ENCODE measurements around the gene ARHGAP6. TPM values are rescaled to one million over a fixed set of nuclear protein-coding genes. Genes with fewer than 3 reads are reported as not detected.
A peak's percentile ranks its signal among the peaks of the same experiment; 100 is the strongest.

The ARHGAP6 gene
- total and polyA plus RNA-seq, 9 of the 15 experiments (the other 6 are each of a cell fraction or from before 2014, with no cell fraction given), result 12.5 to 63.6 (median 41.8) TPM

DNA sequence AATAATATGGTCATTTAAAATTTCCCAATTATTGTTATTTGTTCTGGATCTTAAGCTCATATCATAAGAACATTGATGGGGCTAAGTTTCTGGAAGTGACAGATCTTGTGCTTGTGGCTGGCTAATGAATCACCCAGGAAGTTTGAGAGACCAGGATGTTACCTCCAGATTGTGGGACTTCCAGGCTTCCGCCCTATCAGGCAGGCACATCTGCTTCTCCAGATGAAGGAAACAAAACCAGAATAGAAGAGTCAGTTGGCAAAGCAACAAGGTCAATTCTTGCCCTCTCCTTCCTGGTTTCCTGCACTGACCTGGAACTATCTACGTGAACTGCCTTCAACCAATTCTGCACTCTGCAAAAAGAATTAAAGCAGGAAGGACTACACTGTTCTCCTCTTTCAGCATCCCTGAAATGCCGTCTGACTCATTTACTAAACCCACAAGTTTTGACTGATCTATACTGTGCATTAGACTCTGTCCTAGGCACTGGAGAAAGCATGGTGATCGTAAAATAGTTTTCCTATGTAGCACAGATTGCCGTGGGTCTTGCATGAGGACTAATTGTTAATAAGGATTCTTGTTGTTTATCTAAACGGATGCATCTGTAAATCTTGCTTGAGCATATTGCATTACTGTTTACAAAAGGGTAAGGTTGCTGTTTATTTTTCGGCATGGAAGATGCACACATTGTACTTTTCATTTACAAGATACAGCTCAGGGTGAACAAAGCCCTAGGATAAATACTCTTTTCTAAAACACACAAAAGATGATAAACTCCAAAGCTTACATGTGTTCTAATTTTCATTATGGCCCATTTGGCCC, 297.9 kb downstream of the ARHGAP6 start (continued):
- TF ChIP-seq, protein P1, sequence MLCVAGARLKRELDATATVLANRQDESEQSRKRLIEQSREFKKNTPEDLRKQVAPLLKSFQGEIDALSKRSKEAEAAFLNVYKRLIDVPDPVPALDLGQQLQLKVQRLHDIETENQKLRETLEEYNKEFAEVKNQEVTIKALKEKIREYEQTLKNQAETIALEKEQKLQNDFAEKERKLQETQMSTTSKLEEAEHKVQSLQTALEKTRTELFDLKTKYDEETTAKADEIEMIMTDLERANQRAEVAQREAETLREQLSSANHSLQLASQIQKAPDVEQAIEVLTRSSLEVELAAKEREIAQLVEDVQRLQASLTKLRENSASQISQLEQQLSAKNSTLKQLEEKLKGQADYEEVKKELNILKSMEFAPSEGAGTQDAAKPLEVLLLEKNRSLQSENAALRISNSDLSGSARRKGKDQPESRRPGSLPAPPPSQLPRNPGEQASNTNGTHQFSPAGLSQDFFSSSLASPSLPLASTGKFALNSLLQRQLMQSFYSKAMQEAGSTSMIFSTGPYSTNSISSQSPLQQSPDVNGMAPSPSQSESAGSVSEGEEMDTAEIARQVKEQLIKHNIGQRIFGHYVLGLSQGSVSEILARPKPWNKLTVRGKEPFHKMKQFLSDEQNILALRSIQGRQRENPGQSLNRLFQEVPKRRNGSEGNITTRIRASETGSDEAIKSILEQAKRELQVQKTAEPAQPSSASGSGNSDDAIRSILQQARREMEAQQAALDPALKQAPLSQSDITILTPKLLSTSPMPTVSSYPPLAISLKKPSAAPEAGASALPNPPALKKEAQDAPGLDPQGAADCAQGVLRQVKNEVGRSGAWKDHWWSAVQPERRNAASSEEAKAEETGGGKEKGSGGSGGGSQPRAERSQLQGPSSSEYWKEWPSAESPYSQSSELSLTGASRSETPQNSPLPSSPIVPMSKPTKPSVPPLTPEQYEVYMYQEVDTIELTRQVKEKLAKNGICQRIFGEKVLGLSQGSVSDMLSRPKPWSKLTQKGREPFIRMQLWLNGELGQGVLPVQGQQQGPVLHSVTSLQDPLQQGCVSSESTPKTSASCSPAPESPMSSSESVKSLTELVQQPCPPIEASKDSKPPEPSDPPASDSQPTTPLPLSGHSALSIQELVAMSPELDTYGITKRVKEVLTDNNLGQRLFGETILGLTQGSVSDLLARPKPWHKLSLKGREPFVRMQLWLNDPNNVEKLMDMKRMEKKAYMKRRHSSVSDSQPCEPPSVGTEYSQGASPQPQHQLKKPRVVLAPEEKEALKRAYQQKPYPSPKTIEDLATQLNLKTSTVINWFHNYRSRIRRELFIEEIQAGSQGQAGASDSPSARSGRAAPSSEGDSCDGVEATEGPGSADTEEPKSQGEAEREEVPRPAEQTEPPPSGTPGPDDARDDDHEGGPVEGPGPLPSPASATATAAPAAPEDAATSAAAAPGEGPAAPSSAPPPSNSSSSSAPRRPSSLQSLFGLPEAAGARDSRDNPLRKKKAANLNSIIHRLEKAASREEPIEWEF (CRISPR knock-in tag; IDR thresholded peaks at IDR 0.05), result no peak
- TF ChIP-seq GTF2E2 (tag; IDR thresholded peaks at IDR 0.05) (no peak), RAD21 (CRISPR knock-in tag; conservative IDR thresholded peaks at IDR 0.05 in 1 of 2, IDR thresholded peaks at IDR 0.05 in 1 of 2) (peak in 1 of 2 experiments; percentile 24; a peak in 2 of 4 replicates), NCOA2 (IDR thresholded peaks at IDR 0.05; ENCODE audit: partially characterized antibody in 2 of 2) (peak; percentile 60 to 82), HDAC1 (IDR thresholded peaks at IDR 0.05) (peak in 1 of 2 experiments; percentile 84; a peak in 2 of 4 replicates), MYC (IDR thresholded peaks at IDR 0.05; ENCODE audit: low read depth, low read length) (peak; percentile 60), MYC (CRISPR knock-in tag; IDR thresholded peaks at IDR 0.05; ENCODE audit: borderline replicate concordance, low read depth) (no peak)
- TF ChIP-seq, protein P2, sequence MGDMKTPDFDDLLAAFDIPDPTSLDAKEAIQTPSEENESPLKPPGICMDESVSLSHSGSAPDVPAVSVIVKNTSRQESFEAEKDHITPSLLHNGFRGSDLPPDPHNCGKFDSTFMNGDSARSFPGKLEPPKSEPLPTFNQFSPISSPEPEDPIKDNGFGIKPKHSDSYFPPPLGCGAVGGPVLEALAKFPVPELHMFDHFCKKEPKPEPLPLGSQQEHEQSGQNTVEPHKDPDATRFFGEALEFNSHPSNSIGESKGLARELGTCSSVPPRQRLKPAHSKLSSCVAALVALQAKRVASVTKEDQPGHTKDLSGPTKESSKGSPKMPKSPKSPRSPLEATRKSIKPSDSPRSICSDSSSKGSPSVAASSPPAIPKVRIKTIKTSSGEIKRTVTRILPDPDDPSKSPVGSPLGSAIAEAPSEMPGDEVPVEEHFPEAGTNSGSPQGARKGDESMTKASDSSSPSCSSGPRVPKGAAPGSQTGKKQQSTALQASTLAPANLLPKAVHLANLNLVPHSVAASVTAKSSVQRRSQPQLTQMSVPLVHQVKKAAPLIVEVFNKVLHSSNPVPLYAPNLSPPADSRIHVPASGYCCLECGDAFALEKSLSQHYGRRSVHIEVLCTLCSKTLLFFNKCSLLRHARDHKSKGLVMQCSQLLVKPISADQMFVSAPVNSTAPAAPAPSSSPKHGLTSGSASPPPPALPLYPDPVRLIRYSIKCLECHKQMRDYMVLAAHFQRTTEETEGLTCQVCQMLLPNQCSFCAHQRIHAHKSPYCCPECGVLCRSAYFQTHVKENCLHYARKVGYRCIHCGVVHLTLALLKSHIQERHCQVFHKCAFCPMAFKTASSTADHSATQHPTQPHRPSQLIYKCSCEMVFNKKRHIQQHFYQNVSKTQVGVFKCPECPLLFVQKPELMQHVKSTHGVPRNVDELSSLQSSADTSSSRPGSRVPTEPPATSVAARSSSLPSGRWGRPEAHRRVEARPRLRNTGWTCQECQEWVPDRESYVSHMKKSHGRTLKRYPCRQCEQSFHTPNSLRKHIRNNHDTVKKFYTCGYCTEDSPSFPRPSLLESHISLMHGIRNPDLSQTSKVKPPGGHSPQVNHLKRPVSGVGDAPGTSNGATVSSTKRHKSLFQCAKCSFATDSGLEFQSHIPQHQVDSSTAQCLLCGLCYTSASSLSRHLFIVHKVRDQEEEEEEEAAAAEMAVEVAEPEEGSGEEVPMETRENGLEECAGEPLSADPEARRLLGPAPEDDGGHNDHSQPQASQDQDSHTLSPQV (IDR thresholded peaks at IDR 0.05), result peak; percentile 66
- TF ChIP-seq, protein P3, sequence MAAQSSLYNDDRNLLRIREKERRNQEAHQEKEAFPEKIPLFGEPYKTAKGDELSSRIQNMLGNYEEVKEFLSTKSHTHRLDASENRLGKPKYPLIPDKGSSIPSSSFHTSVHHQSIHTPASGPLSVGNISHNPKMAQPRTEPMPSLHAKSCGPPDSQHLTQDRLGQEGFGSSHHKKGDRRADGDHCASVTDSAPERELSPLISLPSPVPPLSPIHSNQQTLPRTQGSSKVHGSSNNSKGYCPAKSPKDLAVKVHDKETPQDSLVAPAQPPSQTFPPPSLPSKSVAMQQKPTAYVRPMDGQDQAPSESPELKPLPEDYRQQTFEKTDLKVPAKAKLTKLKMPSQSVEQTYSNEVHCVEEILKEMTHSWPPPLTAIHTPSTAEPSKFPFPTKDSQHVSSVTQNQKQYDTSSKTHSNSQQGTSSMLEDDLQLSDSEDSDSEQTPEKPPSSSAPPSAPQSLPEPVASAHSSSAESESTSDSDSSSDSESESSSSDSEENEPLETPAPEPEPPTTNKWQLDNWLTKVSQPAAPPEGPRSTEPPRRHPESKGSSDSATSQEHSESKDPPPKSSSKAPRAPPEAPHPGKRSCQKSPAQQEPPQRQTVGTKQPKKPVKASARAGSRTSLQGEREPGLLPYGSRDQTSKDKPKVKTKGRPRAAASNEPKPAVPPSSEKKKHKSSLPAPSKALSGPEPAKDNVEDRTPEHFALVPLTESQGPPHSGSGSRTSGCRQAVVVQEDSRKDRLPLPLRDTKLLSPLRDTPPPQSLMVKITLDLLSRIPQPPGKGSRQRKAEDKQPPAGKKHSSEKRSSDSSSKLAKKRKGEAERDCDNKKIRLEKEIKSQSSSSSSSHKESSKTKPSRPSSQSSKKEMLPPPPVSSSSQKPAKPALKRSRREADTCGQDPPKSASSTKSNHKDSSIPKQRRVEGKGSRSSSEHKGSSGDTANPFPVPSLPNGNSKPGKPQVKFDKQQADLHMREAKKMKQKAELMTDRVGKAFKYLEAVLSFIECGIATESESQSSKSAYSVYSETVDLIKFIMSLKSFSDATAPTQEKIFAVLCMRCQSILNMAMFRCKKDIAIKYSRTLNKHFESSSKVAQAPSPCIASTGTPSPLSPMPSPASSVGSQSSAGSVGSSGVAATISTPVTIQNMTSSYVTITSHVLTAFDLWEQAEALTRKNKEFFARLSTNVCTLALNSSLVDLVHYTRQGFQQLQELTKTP (IDR thresholded peaks at IDR 0.05; ENCODE audit: low read depth in 1 of 2, partially characterized antibody in 2 of 2), result peak in 1 of 2 experiments; percentile 74
